Panc1 (cell line): ENCODE results near the gene FAM53A. TPM values are rescaled to one million over a fixed set of nuclear protein-coding genes. Genes with fewer than 3 reads are reported as not detected.

Source experiments
- ATAC-seq: fragments of 200-7000 bp; cut with Tn5 transposase; 2 replicates; pipeline ENCODE4 v1.9.1; 2020; ENCODE audit warnings: mild to moderate bottlenecking, moderate library complexity
- BruUV-seq: library from RNA; stranded (reverse); fragments of 400-500 nt; replicated peaks from 2 replicates; lab custom pipeline; 2021; lab: Mats Ljungman, UMichigan
- CTCF ChIA-PET: fragments of 300-600 bp; sonication (Branson Sonifier 250); formaldehyde crosslinking; loops from one replicate; lab custom pipeline; 2022; ENCODE audit warnings: antibody characterized with exemption; lab: Charles Lee
- POLR2A ChIA-PET: fragments of 300-600 bp; sonication (Branson Sonifier 250); formaldehyde crosslinking; loops from one replicate; lab custom pipeline; 2022; ENCODE audit warnings: antibody characterized with exemption; lab: Charles Lee
- DNase-seq: peaks from one replicate; pipeline ENCODE4 v3.0.0-alpha.2; 2010; ENCODE audit warnings: low read depth, low spot score
- H3K27ac ChIP-seq: 2 replicates; pipeline ENCODE4 v1.5.1; 2011; ENCODE audit warnings: mild to moderate bottlenecking, low read length, inconsistent platforms
- H3K27me3 ChIP-seq: fragments of 200-500 bp; sonication (Bioruptor generic); 2 replicates; pipeline ENCODE4 v1.6.0; 2014; ENCODE audit warnings: low read length, inconsistent platforms; ENCODE audit not compliant: control insufficient read depth, insufficient read depth
- H3K36me3 ChIP-seq: fragments of 200-500 bp; sonication (Bioruptor generic); 2 replicates; pipeline ENCODE4 v1.5.1; 2014; ENCODE audit warnings: inconsistent platforms, mild to moderate bottlenecking, low read length, moderate library complexity; ENCODE audit not compliant: control insufficient read depth, insufficient read depth
- H3K4me1 ChIP-seq: 2 replicates; pipeline ENCODE4 v1.5.1; 2011; ENCODE audit warnings: inconsistent platforms, mild to moderate bottlenecking, low read length, moderate library complexity; ENCODE audit not compliant: control insufficient read depth, insufficient read depth
- H3K4me3 ChIP-seq, 2 experiments: 2 replicates each; pipeline ENCODE4 v1.5.1; 2011 to 2012; ENCODE audit warnings: low read depth in 2 of 2, low read length in 2 of 2, mild to moderate bottlenecking in 2 of 2, inconsistent platforms in 1 of 2, moderate library complexity in 1 of 2
- H3K9me3 ChIP-seq: fragments of 200-500 bp; sonication (Bioruptor generic); 2 replicates; pipeline ENCODE4 v1.5.1; 2014; ENCODE audit warnings: low read depth, mild to moderate bottlenecking, inconsistent platforms, low read length, moderate library complexity; ENCODE audit not compliant: control insufficient read depth, insufficient read depth
- CTCF ChIP-seq: fragments of 450-650 bp; IDR thresholded peaks from 2 replicates; pipeline ENCODE4 v1.5.1; 2017; ENCODE audit warnings: mild to moderate bottlenecking
- POLR2AphosphoS5 ChIP-seq: IDR thresholded peaks from 2 replicates; pipeline ENCODE4 v1.6.1; 2012; ENCODE audit warnings: mild to moderate bottlenecking, low read depth, low read length, moderate library complexity
- REST ChIP-seq, 2 experiments: IDR thresholded peaks; 2 replicates each; pipeline ENCODE4 v1.6.1; 2011 to 2012; ENCODE audit warnings: low read depth in 2 of 2, control low read depth in 1 of 2, low read length in 1 of 2, mild to moderate bottlenecking in 1 of 2, moderate library complexity in 1 of 2; ENCODE audit not compliant: insufficient read depth in 1 of 2
- SIN3A ChIP-seq: IDR thresholded peaks from 2 replicates; pipeline ENCODE4 v1.6.1; 2012; ENCODE audit warnings: low read depth, mild to moderate bottlenecking, low read length, moderate library complexity, borderline replicate concordance; ENCODE audit not compliant: insufficient read depth
- TCF7L2 ChIP-seq: IDR thresholded peaks from 2 replicates; pipeline ENCODE4 v1.6.1; 2011; ENCODE audit warnings: mild to moderate bottlenecking, low read depth, low read length, inconsistent platforms
- in situ Hi-C: cut with HindIII; loops from 2 replicates; pipeline ENCODE4 v1.10.0; 2016; ENCODE audit warnings: low sequenced_read_pairs, low pct_unique_long_range_greater_than_20kb
- intact Hi-C: fragments of 100-400 bp; cut with micrococcal nuclease; formaldehyde crosslinking; loops from one replicate; pipeline ENCODE4 v1.10.0; 2022; ENCODE audit not compliant: unreplicated experiment
- total RNA-seq: library from RNA; stranded (reverse); gene quantifications from one replicate; pipeline ENCODE4 v1.2.1, GENCODE V29; 2021; ENCODE audit not compliant: unreplicated experiment

The FAM53A gene
- total RNA-seq, 1 experiment from 2014 or later: 7.0 TPM

GRCh38 chr4:1658581-1658980, 25.5 kb downstream of the FAM53A start:
- ATAC-seq (no peak), DNase-seq (no peak)
- Histone ChIP-seq H3K36me3 (no peaks in the 10 kb centered on the region), H3K9me3 (no peaks in the 10 kb centered on the region), H3K27ac (no peak overlapping the region), H3K4me1 (no peaks in the 10 kb centered on the region), H3K27me3 (no peaks in the 10 kb centered on the region), H3K4me3 (no peak overlapping the region)
- intact Hi-C loops: no loop called here
- CTCF ChIA-PET: no interaction called here
- in situ Hi-C loops: no loop called here
- TF ChIP-seq CTCF (no peak), SIN3A (no peak), TCF7L2 (no peak), POLR2AphosphoS5 (no peak), REST (IDR thresholded peaks at IDR 0.05; ENCODE audit: insufficient read depth in 1 of 2, low read depth in 2 of 2, low read length in 1 of 2) (no peak)
- POLR2A ChIA-PET: no interaction called here
- BruUV-seq: no TSS peak

DNA sequence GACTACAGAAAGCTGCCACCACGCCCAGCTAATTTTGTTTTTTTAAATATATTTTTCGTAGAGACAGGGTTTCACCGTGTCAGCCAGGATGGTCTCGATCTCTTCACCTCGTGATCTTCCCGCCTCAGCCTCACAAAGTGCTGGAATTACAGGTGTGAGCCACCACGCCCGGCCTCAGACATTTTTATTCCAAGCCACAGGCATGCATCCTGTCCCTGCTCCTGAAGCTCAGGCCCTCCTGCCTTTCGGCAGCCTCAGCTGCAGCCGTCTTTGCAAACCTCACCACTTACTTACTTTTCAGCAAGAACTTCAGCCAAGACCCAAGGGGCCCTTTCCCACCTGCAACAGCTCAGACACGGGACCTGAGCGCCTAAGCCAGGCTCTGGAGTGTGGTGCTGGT, 26.0 kb downstream of the FAM53A start:
- ChIA-PET CTCF (no interaction called here), POLR2A (no interaction called here)
- no peaks in the 10 kb centered on the region for H3K27me3 ChIP-seq
- no peaks in the 10 kb centered on the region for H3K9me3 ChIP-seq
- H3K36me3 ChIP-seq: no peaks in the 10 kb centered on the region
- intact Hi-C loops: no loop called here
- no peak overlapping the region for H3K4me3 ChIP-seq
- no peak overlapping the region for H3K27ac ChIP-seq
- BruUV-seq: no TSS peak
- no peaks in the 10 kb centered on the region for H3K4me1 ChIP-seq
- in situ Hi-C loops: no loop called here
- DNase-seq (no peak), ATAC-seq (no peak)
- TF ChIP-seq TCF7L2 (no peak), POLR2AphosphoS5 (no peak), REST (IDR thresholded peaks at IDR 0.05; ENCODE audit: insufficient read depth in 1 of 2, low read depth in 2 of 2, low read length in 1 of 2) (no peak), SIN3A (no peak), CTCF (no peak)
